WTC11 (cell line): Measurements from ENCODE around the gene SLC1A4. TPM values are rescaled to one million over a fixed set of nuclear protein-coding genes. Genes with fewer than 3 reads are reported as not detected.

Experiments
- ATAC-seq: fragments of 200-7000 bp; cut with Tn5 transposase; 2 replicates; pipeline ENCODE4 v1.10.0; 2021; ENCODE audit warnings: mild to moderate bottlenecking, moderate library complexity
- CTCF ChIA-PET: fragments of 300-600 bp; sonication (Branson Sonifier 250); formaldehyde crosslinking; loops from one replicate; lab custom pipeline; 2021; ENCODE audit warnings: antibody characterized with exemption; lab: Charles Lee
- POLR2A ChIA-PET: fragments of 350-600 bp; sonication (Branson Sonifier 250); formaldehyde crosslinking; loops from one replicate; lab custom pipeline; 2021; ENCODE audit warnings: antibody characterized with exemption; lab: Charles Lee
- DNase-seq: peaks from one replicate; pipeline ENCODE4 v3.0.0; 2021; ENCODE audit warnings: low spot score
- H3K27ac Mint-ChIP-seq: 2 replicates; pipeline ENCODE4 v1.8.0; 2021; ENCODE audit warnings: mixed read lengths
- H3K27me3 Mint-ChIP-seq: 2 replicates; pipeline ENCODE4 v1.8.0; 2021; ENCODE audit warnings: low read depth, mild to moderate bottlenecking, moderate library complexity, mixed read lengths
- H3K36me3 Mint-ChIP-seq: 2 replicates; pipeline ENCODE4 v1.8.0; 2021; ENCODE audit warnings: mixed read lengths
- H3K4me1 Mint-ChIP-seq: 2 replicates; pipeline ENCODE4 v1.8.0; 2022; ENCODE audit warnings: mixed read lengths
- H3K4me3 Mint-ChIP-seq: 2 replicates; pipeline ENCODE4 v1.8.0; 2021; ENCODE audit warnings: mild to moderate bottlenecking, moderate library complexity, mixed read lengths
- H3K9me3 Mint-ChIP-seq: 2 replicates; pipeline ENCODE4 v1.8.0; 2021; ENCODE audit warnings: mixed read lengths
- CREM ChIP-seq: sonication (generic); formaldehyde crosslinking; IDR thresholded peaks from 2 replicates; pipeline ENCODE4 v1.8.1; 2022; ENCODE audit warnings: mild to moderate bottlenecking, missing genetic modification reagents, moderate library complexity
- FOXJ3 ChIP-seq: sonication (generic); formaldehyde crosslinking; IDR thresholded peaks from 2 replicates; pipeline ENCODE4 v1.9.0; 2021; ENCODE audit warnings: missing genetic modification reagents, mild to moderate bottlenecking, borderline replicate concordance
- FOXK1 ChIP-seq: sonication (generic); formaldehyde crosslinking; IDR thresholded peaks from 2 replicates; pipeline ENCODE4 v1.8.0; 2022; ENCODE audit warnings: mild to moderate bottlenecking, moderate library complexity, missing genetic modification reagents
- JAZF1 ChIP-seq: fragments of 250-450 bp; sonication (Bioruptor Pico); IDR thresholded peaks from 2 replicates; pipeline ENCODE4 v1.9.0; 2021; ENCODE audit warnings: moderate library complexity, mild to moderate bottlenecking, inconsistent platforms
- JUN ChIP-seq: sonication (generic); formaldehyde crosslinking; IDR thresholded peaks from 2 replicates; pipeline ENCODE4 v1.8.0; 2023; ENCODE audit warnings: mild to moderate bottlenecking, missing genetic modification reagents
- KAT7 ChIP-seq: sonication (generic); formaldehyde crosslinking; IDR thresholded peaks from 2 replicates; pipeline ENCODE4 v1.8.1; 2023; ENCODE audit warnings: missing genetic modification reagents, mild to moderate bottlenecking, borderline replicate concordance
- MXD4 ChIP-seq: fragments of 250-450 bp; sonication (Bioruptor Pico); IDR thresholded peaks from 2 replicates; pipeline ENCODE4 v1.8.0; 2021; ENCODE audit warnings: mild to moderate bottlenecking, moderate library complexity, borderline replicate concordance
- NFE2L1 ChIP-seq: sonication (generic); formaldehyde crosslinking; IDR thresholded peaks from 2 replicates; pipeline ENCODE4 v1.8.1; 2023; ENCODE audit warnings: missing genetic modification reagents
- NR3C1 ChIP-seq: sonication (generic); formaldehyde crosslinking; conservative IDR thresholded peaks from 2 replicates; pipeline ENCODE4 v1.8.1; 2023; ENCODE audit warnings: low read depth, mild to moderate bottlenecking, missing genetic modification reagents
- OVOL2 ChIP-seq: fragments of 250-450 bp; sonication (Bioruptor Pico); IDR thresholded peaks from 2 replicates; pipeline ENCODE4 v1.9.0; 2021; ENCODE audit warnings: mild to moderate bottlenecking, borderline replicate concordance
- SMAD3 ChIP-seq: sonication (generic); formaldehyde crosslinking; IDR thresholded peaks from 2 replicates; pipeline ENCODE4 v1.8.0; 2022; ENCODE audit warnings: missing genetic modification reagents, mild to moderate bottlenecking, borderline replicate concordance
- TEAD4 ChIP-seq: sonication (generic); formaldehyde crosslinking; IDR thresholded peaks from 2 replicates; pipeline ENCODE4 v1.8.0; 2022; ENCODE audit warnings: mild to moderate bottlenecking, missing genetic modification reagents
- TP53 ChIP-seq: sonication (generic); formaldehyde crosslinking; IDR thresholded peaks from 2 replicates; pipeline ENCODE4 v1.8.1; 2023; ENCODE audit warnings: mild to moderate bottlenecking, missing genetic modification reagents
- ZBTB21 ChIP-seq: sonication (generic); formaldehyde crosslinking; IDR thresholded peaks from 2 replicates; pipeline ENCODE4 v1.8.1; 2023; ENCODE audit warnings: mild to moderate bottlenecking, missing genetic modification reagents, borderline replicate concordance
- ZNF121 ChIP-seq: sonication (generic); formaldehyde crosslinking; IDR thresholded peaks from 2 replicates; pipeline ENCODE4 v1.8.0; 2023; ENCODE audit warnings: missing genetic modification reagents
- ZNF263 ChIP-seq: sonication (generic); formaldehyde crosslinking; IDR thresholded peaks from 2 replicates; pipeline ENCODE4 v1.8.1; 2022; ENCODE audit warnings: low read depth, mild to moderate bottlenecking, moderate library complexity, missing genetic modification reagents
- ZNF317 ChIP-seq: sonication (generic); formaldehyde crosslinking; IDR thresholded peaks from 2 replicates; pipeline ENCODE4 v1.8.1; 2023; ENCODE audit warnings: low read depth, mild to moderate bottlenecking, moderate library complexity, missing genetic modification reagents, borderline replicate concordance
- ZNF396 ChIP-seq: fragments of 250-450 bp; sonication (Bioruptor Pico); IDR thresholded peaks from 2 replicates; pipeline ENCODE4 v1.8.0; 2021; ENCODE audit warnings: mild to moderate bottlenecking, moderate library complexity, borderline replicate concordance
- ZNF671 ChIP-seq: fragments of 250-450 bp; sonication (Bioruptor Pico); IDR thresholded peaks from 2 replicates; pipeline ENCODE4 v1.8.0; 2021; ENCODE audit warnings: mild to moderate bottlenecking
- total RNA-seq: library from RNA; stranded (reverse); gene quantifications from 3 replicates; pipeline ENCODE4 v1.2.3, GENCODE V29; 2021
- TF ChIP-seq, protein P1 (sequence below): sonication (generic); formaldehyde crosslinking; IDR thresholded peaks from 2 replicates; pipeline ENCODE4 v1.8.1; 2022; ENCODE audit warnings: low read depth, mild to moderate bottlenecking, moderate library complexity, missing genetic modification reagents, borderline replicate concordance
- TF ChIP-seq, protein P2 (sequence below): sonication (generic); formaldehyde crosslinking; IDR thresholded peaks from 2 replicates; pipeline ENCODE4 v1.8.1; 2022; ENCODE audit warnings: mild to moderate bottlenecking, moderate library complexity, missing genetic modification reagents
- TF ChIP-seq, protein P3 (sequence below): sonication (generic); formaldehyde crosslinking; IDR thresholded peaks from 2 replicates; pipeline ENCODE4 v1.8.1; 2023; ENCODE audit warnings: mild to moderate bottlenecking, missing genetic modification reagents, moderate library complexity
- TF ChIP-seq, protein P4 (sequence below): sonication (generic); formaldehyde crosslinking; IDR thresholded peaks from 2 replicates; pipeline ENCODE4 v1.8.0; 2023; ENCODE audit warnings: missing genetic modification reagents, mild to moderate bottlenecking, borderline replicate concordance

The SLC1A4 gene
- total RNA-seq, 1 experiment from 2014 or later, result 1.6 TPM

DNA sequence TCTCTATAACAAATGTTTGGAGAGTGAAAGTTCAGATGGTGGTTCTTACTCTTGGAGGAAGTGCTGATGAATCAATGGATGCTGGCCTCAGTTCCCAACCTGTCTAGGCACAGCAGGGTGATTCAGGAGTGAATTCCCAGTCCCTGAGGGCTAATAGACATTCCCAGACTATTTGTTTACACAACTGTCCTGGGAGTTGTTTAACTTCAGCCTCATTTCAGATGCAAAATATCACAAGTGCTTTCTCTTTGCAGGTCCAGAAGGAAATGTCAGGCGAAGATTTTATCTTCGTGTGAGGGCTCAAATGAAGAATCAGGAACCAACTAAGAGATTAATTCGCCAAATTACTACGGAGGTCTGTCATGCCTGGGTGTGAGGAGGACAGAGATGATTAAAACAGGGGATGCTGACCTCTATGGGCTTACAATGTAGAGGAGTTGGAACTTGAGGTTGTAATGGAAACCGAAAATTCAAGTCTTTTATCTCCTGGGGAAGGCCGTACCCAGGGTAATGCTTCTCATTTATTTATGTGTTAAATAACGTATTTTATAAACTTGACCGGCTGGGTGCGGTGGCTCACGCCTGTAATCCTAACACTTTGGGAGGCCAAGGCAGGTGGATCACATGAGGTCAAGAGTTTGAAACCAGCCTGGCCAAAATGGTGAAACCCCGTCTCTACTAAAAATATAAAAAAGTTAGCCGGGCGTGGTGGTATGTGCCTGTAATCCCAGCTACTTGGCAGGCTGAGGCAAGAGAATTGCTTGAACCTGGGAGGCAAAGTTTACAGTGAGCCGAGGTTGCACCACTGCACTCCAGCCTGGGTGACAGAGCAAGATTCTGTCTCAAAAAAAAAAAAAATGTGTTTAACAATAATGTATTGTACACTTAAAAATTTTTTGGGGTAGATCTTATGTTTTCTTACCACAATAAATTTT, 38.7 kb upstream of the SLC1A4 start:
- peaks cover 4% of the 10 kb centered on the region for H3K36me3 Mint-ChIP-seq

DNA sequence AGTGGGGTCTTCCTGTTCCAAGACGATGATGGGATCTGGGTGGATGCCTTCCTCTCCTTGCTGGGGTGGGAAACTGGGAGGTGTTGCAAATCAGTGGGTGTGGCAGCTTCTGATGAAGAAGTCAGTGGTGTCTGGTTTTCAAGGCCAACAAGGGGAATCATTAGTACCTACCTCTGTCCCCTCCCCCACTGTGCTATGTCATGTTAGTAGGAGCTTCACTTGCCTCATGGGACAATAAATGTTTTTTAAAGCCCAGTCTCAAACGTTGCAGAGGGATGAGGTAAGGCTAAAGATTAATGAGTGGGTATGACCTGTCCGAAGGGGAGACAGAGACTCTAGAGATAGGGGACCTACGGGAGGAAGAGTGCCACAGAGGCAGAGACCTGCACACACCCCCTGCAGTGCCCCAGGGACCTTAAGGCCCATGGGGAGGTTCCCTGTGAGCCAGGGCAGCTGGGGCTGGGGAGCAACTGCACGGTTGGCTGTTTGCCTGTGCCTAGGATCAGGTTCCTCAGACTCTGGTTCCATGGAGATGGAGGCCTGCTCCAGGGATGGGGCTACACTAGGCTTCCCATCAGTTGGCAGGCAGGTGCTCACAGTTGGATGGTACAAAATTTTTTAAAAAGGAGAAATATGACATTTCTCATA, 37.8 kb upstream of the SLC1A4 start:
- DNase-seq (no peak), ATAC-seq (no peak)
- Mint-ChIP-seq H3K27me3 (no peaks in the 10 kb centered on the region), H3K4me1 (peaks cover 18% of the 10 kb centered on the region), H3K9me3 (peaks cover 9% of the 10 kb centered on the region), H3K36me3 (peaks cover 10% of the 10 kb centered on the region), H3K4me3 (no peak overlapping the region), H3K27ac (no peak overlapping the region)
- TF ChIP-seq, protein P1, sequence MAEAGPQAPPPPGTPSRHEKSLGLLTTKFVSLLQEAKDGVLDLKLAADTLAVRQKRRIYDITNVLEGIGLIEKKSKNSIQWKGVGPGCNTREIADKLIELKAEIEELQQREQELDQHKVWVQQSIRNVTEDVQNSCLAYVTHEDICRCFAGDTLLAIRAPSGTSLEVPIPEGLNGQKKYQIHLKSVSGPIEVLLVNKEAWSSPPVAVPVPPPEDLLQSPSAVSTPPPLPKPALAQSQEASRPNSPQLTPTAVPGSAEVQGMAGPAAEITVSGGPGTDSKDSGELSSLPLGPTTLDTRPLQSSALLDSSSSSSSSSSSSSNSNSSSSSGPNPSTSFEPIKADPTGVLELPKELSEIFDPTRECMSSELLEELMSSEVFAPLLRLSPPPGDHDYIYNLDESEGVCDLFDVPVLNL (CRISPR knock-in tag), result no peak
- no peak for TF ChIP-seq OVOL2 (CRISPR knock-in tag)
- ChIA-PET CTCF (no interaction called here), POLR2A (no interaction called here)

More for the DNA sequence above, 38.7 kb upstream of the SLC1A4 start:
- H3K9me3 Mint-ChIP-seq, result peaks cover 2% of the 10 kb centered on the region
- H3K4me1 Mint-ChIP-seq, result peaks cover 25% of the 10 kb centered on the region
- DNase-seq (no peak), ATAC-seq (peak; percentile 67)
- ChIA-PET CTCF (no interaction called here), POLR2A (no interaction called here)
- peak overlapping the region; percentile 84 for H3K27ac Mint-ChIP-seq
- no peaks in the 10 kb centered on the region for H3K27me3 Mint-ChIP-seq
- no peak overlapping the region for H3K4me3 Mint-ChIP-seq
- no peak for TF ChIP-seq ZNF671
- TF ChIP-seq FOXJ3 (CRISPR knock-in tag), result no peak
- TF ChIP-seq TEAD4 (CRISPR knock-in tag), result no peak
- TF ChIP-seq ZNF396 (CRISPR knock-in tag), result no peak
- no peak for TF ChIP-seq ZBTB21 (CRISPR knock-in tag)

DNA sequence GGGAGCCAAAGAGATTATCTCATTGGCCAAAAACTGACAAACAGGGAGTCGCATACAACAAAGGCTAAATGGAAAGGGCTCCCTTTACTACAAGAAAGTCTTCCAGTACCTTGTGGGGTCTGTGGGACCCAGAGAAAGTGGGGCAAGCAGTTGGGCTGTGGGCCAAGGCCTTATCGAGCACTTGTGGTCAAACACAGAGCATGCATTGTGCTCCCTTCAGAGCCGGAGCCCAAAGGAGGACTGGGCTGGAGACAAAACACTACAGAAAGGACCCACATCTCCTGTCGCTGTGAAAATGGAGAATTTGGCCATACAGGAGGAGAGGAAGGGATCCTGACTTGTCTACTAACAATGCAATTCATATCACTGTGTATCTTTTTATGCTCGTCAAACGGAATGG, 37.1 kb upstream of the SLC1A4 start:
- TF ChIP-seq, protein P2, sequence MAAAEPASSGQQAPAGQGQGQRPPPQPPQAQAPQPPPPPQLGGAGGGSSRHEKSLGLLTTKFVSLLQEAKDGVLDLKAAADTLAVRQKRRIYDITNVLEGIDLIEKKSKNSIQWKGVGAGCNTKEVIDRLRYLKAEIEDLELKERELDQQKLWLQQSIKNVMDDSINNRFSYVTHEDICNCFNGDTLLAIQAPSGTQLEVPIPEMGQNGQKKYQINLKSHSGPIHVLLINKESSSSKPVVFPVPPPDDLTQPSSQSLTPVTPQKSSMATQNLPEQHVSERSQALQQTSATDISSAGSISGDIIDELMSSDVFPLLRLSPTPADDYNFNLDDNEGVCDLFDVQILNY (CRISPR knock-in tag), result no peak
- no peak for TF ChIP-seq MXD4 (CRISPR knock-in tag)
- no peak for TF ChIP-seq JAZF1
- TF ChIP-seq SMAD3 (CRISPR knock-in tag), result no peak
- TF ChIP-seq TP53 (CRISPR knock-in tag), result no peak
- TF ChIP-seq, protein P3, sequence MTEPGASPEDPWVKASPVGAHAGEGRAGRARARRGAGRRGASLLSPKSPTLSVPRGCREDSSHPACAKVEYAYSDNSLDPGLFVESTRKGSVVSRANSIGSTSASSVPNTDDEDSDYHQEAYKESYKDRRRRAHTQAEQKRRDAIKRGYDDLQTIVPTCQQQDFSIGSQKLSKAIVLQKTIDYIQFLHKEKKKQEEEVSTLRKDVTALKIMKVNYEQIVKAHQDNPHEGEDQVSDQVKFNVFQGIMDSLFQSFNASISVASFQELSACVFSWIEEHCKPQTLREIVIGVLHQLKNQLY (CRISPR knock-in tag), result no peak
- TF ChIP-seq NFE2L1, result no peak
- no peak for TF ChIP-seq KAT7
- TF ChIP-seq CREM (CRISPR knock-in tag), result no peak
- no peak for TF ChIP-seq NR3C1 (CRISPR knock-in tag)
- TF ChIP-seq FOXK1 (CRISPR knock-in tag), result no peak
- TF ChIP-seq ZNF317 (CRISPR knock-in tag), result no peak
- TF ChIP-seq, protein P4, sequence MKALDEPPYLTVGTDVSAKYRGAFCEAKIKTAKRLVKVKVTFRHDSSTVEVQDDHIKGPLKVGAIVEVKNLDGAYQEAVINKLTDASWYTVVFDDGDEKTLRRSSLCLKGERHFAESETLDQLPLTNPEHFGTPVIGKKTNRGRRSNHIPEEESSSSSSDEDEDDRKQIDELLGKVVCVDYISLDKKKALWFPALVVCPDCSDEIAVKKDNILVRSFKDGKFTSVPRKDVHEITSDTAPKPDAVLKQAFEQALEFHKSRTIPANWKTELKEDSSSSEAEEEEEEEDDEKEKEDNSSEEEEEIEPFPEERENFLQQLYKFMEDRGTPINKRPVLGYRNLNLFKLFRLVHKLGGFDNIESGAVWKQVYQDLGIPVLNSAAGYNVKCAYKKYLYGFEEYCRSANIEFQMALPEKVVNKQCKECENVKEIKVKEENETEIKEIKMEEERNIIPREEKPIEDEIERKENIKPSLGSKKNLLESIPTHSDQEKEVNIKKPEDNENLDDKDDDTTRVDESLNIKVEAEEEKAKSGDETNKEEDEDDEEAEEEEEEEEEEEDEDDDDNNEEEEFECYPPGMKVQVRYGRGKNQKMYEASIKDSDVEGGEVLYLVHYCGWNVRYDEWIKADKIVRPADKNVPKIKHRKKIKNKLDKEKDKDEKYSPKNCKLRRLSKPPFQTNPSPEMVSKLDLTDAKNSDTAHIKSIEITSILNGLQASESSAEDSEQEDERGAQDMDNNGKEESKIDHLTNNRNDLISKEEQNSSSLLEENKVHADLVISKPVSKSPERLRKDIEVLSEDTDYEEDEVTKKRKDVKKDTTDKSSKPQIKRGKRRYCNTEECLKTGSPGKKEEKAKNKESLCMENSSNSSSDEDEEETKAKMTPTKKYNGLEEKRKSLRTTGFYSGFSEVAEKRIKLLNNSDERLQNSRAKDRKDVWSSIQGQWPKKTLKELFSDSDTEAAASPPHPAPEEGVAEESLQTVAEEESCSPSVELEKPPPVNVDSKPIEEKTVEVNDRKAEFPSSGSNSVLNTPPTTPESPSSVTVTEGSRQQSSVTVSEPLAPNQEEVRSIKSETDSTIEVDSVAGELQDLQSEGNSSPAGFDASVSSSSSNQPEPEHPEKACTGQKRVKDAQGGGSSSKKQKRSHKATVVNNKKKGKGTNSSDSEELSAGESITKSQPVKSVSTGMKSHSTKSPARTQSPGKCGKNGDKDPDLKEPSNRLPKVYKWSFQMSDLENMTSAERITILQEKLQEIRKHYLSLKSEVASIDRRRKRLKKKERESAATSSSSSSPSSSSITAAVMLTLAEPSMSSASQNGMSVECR, result no peak
- TF ChIP-seq ZNF263, result no peak
- no peak for TF ChIP-seq ZNF121 (CRISPR knock-in tag)
- TF ChIP-seq FOXJ3 (CRISPR knock-in tag), result no peak
- no peak for TF ChIP-seq JUN (CRISPR knock-in tag)
- no peak for ATAC-seq
- no peaks in the 10 kb centered on the region for H3K27me3 Mint-ChIP-seq
- H3K27ac Mint-ChIP-seq, result no peak overlapping the region
- H3K9me3 Mint-ChIP-seq, result peaks cover 9% of the 10 kb centered on the region
- ChIA-PET POLR2A (no interaction called here), CTCF (no interaction called here)
- H3K36me3 Mint-ChIP-seq, result peaks cover 10% of the 10 kb centered on the region
- DNase-seq, result no peak
- no peak overlapping the region for H3K4me3 Mint-ChIP-seq
- peaks cover 14% of the 10 kb centered on the region for H3K4me1 Mint-ChIP-seq
